ENCODE measurements around the gene GAREM1. TPM values are rescaled to one million over a fixed set of nuclear protein-coding genes. Genes with fewer than 3 reads are reported as not detected.
"Not testable (repeated sequence)": the region's sequence is repeated elsewhere in the genome, so short reads cannot be mapped to it uniquely, and the experiment has no call there.

The GAREM1 gene
- total and polyA plus RNA-seq, 4 donors = 3.0 to 13.7 (median 8.5) TPM

GRCh38 chr18:32507093-32507492 is 36.4 kb upstream of the GAREM1 start:
- H3K4me3 ChIP-seq = no peak overlapping the region
- no peak for TF ChIP-seq CTCF (IDR thresholded peaks at IDR 0.05; ENCODE audit: control extremely low read depth, extremely low read depth)

DNA sequence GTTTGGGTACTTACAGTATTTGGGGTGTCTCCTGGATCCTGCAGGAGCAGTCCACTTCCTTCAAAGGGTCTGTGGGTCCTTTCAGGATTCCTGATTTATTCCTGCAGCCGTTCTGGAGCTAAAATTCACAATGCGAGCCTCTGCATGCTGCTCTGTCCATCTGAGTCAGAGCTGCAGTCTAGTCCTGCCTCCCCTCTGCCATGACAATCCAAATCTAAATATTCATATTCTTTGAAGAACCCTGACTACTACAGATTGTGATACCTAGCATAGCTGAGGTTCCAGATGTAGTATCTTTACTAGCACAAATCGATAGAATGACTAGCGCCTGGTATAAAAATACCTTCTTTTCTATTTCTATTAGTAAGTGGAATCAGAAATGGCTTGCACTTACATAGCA is 31.3 kb upstream of the GAREM1 start:
- Histone ChIP-seq H3K9me3 (ENCODE audit: control insufficient read depth in 4 of 4, insufficient read depth in 3 of 4, low read length in 3 of 4) (peaks cover 0 to 3% (median 1%) of the 10 kb centered on the region in 4 donors), H3K9ac (ENCODE audit: insufficient read depth in 1 of 2, low read length in 2 of 2) (no peak overlapping the region), H3K4me1 (ENCODE audit: control insufficient read depth in 5 of 5, insufficient read depth in 5 of 5, low read length in 5 of 5) (no peaks in the 10 kb centered on the region), H3K27me3 (ENCODE audit: control insufficient read depth in 3 of 3, insufficient read depth in 3 of 3, low read length in 2 of 3) (no peaks in the 10 kb centered on the region), H3K27ac (ENCODE audit: low read depth in 1 of 2, low read length in 1 of 2) (no peak overlapping the region), H3K36me3 (ENCODE audit: control insufficient read depth in 4 of 4, insufficient read depth in 4 of 4, low read length in 4 of 4) (no peaks in the 10 kb centered on the region), H3K4me3 (no peak overlapping the region)
- TF ChIP-seq CTCF (IDR thresholded peaks at IDR 0.05; ENCODE audit: control extremely low read depth, extremely low read depth) = no peak
- 91 to 94% methylated on average over 4 of the region's 4 CpGs for WGBS, 2 donors
- DNase-seq = no peak
- no peak for ATAC-seq (ENCODE audit: insufficient read depth, low FRiP score)

More at GRCh38 chr18:32507093-32507492, 36.4 kb upstream of the GAREM1 start:
- no peak for ATAC-seq (ENCODE audit: insufficient read depth, low FRiP score)
- Histone ChIP-seq H3K27me3 (ENCODE audit: control insufficient read depth in 3 of 3, insufficient read depth in 3 of 3, low read length in 2 of 3) (no peaks in the 10 kb centered on the region), H3K4me1 (ENCODE audit: control insufficient read depth in 5 of 5, insufficient read depth in 5 of 5, low read length in 5 of 5) (no peaks in the 10 kb centered on the region), H3K27ac (ENCODE audit: low read depth in 1 of 2, low read length in 1 of 2) (no peak overlapping the region), H3K9me3 (ENCODE audit: control insufficient read depth in 4 of 4, insufficient read depth in 3 of 4, low read length in 3 of 4) (no peaks in the 10 kb centered on the region), H3K36me3 (ENCODE audit: control insufficient read depth in 4 of 4, insufficient read depth in 4 of 4, low read length in 4 of 4) (no peaks in the 10 kb centered on the region), H3K9ac (ENCODE audit: insufficient read depth in 1 of 2, low read length in 2 of 2) (no peak overlapping the region)
- no peak for DNase-seq
- 36 to 63% methylated on average over 1 of the region's 1 CpG for WGBS, 2 donors

DNA sequence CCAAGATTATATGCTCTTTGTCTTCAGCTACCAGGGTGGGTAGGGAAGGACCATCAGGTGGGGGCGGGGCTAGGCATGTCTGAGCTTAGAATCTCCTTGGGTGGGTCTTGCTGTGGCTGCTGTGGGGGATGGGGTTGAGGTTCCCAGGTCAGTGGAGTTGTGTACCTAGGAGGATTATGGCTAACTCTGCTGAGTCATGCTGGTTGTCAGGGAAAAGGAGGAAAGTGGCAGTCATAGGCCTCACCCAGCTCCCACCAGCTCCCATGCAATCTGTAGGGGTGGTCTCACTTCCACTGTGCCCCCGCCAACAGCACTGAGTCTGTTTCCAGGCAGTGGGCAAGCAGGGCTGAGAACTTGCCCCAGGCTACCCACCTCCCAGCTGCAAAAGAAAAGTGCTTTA is 30.6 kb upstream of the GAREM1 start:
- not testable (repeated sequence) for DNase-seq; H3K4me3 ChIP-seq; H3K36me3 ChIP-seq (ENCODE audit: control insufficient read depth in 4 of 4, insufficient read depth in 4 of 4, low read length in 4 of 4); H3K27me3 ChIP-seq (ENCODE audit: control insufficient read depth in 3 of 3, insufficient read depth in 3 of 3, low read length in 2 of 3); H3K9ac ChIP-seq (ENCODE audit: insufficient read depth in 1 of 2, low read length in 2 of 2); ATAC-seq (ENCODE audit: insufficient read depth, low FRiP score); H3K27ac ChIP-seq (ENCODE audit: low read depth in 1 of 2, low read length in 1 of 2); H3K9me3 ChIP-seq (ENCODE audit: control insufficient read depth in 4 of 4, insufficient read depth in 3 of 4, low read length in 3 of 4); H3K4me1 ChIP-seq (ENCODE audit: control insufficient read depth in 5 of 5, insufficient read depth in 5 of 5, low read length in 5 of 5)
- WGBS, 2 donors = 86 to 94% methylated on average over 2 of the region's 2 CpGs

DNA sequence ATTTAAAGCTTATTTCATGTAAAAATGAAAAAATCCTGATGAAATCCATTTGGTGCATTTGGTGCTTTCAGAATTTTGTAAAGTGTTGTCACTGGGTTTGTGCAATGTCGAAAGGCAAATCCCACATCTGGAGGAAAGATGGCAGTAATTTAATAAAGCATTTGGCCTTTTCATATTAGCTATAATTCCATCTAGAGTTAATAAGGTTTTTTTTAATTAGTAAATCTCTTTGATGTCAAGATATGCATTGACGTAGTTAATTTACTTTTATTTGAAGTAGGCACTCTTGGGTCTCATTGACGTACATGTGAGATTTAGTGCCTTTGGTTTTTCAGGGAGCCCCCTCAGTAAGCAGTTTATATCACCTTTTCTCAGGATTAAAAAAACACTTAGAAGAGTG is 12.3 kb upstream of the GAREM1 start:
- peaks cover 0 to 2% (median 0%) of the 10 kb centered on the region in 4 donors for H3K9me3 ChIP-seq (ENCODE audit: control insufficient read depth in 4 of 4, insufficient read depth in 3 of 4, low read length in 3 of 4)
- H3K4me1 ChIP-seq (ENCODE audit: control insufficient read depth in 5 of 5, insufficient read depth in 5 of 5, low read length in 5 of 5) = peaks cover 0 to 3% (median 0%) of the 10 kb centered on the region in 5 donors
- no peak for TF ChIP-seq CTCF (IDR thresholded peaks at IDR 0.05; ENCODE audit: control extremely low read depth, extremely low read depth)
- no peak overlapping the region for H3K9ac ChIP-seq (ENCODE audit: insufficient read depth in 1 of 2, low read length in 2 of 2)
- no peaks in the 10 kb centered on the region for H3K36me3 ChIP-seq (ENCODE audit: control insufficient read depth in 4 of 4, insufficient read depth in 4 of 4, low read length in 4 of 4)
- no peaks in the 10 kb centered on the region for H3K27me3 ChIP-seq (ENCODE audit: control insufficient read depth in 3 of 3, insufficient read depth in 3 of 3, low read length in 2 of 3)
- H3K4me3 ChIP-seq = no peak overlapping the region
- DNase-seq (no peak), ATAC-seq (ENCODE audit: insufficient read depth, low FRiP score) (no peak)
- no peak overlapping the region for H3K27ac ChIP-seq (ENCODE audit: low read depth in 1 of 2, low read length in 1 of 2)
- 89 to 92% methylated on average over 3 of the region's 3 CpGs for WGBS, 2 donors

Measured in lung (tissue), 12 donors.